Frontal cortex (tissue), 1 donor: ENCODE measurements around the gene CDK10. TPM values are rescaled to one million over a fixed set of nuclear protein-coding genes. Genes with fewer than 3 reads are reported as not detected.

ENCODE experiments used
- total RNA-seq: library from RNA; depleted of rRNA; stranded (reverse); fragments of >200 nt; gene quantifications from one replicate; pipeline ENCODE4 v1.2.3, GENCODE V29; 2014

The CDK10 gene
- total RNA-seq, 1 donor from 2014 or later, result 30.6 TPM

Other genes starting within 250 kb of the CDK10 start
- gene ANKRD11, start 196.1 kb upstream of the CDK10 start, total RNA-seq, result 27.7 TPM
- gene SPG7, start 178.3 kb upstream of the CDK10 start, total RNA-seq, result 84.8 TPM
- gene RPL13, start 126.0 kb upstream of the CDK10 start, total RNA-seq, result 1,545 TPM
- gene CPNE7, start 110.9 kb upstream of the CDK10 start, total RNA-seq, result 15.1 TPM
- 2.4 TPM for gene DPEP1, start 73.0 kb upstream of the CDK10 start, total RNA-seq
- gene CHMP1A, start 29.0 kb upstream of the CDK10 start, total RNA-seq, result 81.9 TPM
- gene SPATA33, start 28.9 kb upstream of the CDK10 start, total RNA-seq, result 7.7 TPM
- gene SPATA2L, start 15.0 kb downstream of the CDK10 start, total RNA-seq, result 20.0 TPM
- gene VPS9D1, start 34.2 kb downstream of the CDK10 start, total RNA-seq, result 7.7 TPM
- gene ZNF276, start 34.8 kb downstream of the CDK10 start, total RNA-seq, result 11.8 TPM
- 8.2 TPM for gene FANCA, start 130.0 kb downstream of the CDK10 start, total RNA-seq
- gene SPIRE2, start 141.8 kb downstream of the CDK10 start, total RNA-seq, result 14.7 TPM
- gene TCF25, start 186.9 kb downstream of the CDK10 start, total RNA-seq, result 177 TPM
- gene MC1R, start 232.2 kb downstream of the CDK10 start, total RNA-seq, result 3.3 TPM
- gene TUBB3, start 236.7 kb downstream of the CDK10 start, total RNA-seq, result 3,334 TPM